GDM1 (cell line): Measurements from ENCODE around the gene SAPCD1.
A peak's percentile ranks its signal among the peaks of the same experiment; 100 is the strongest.
"Not testable (repeated sequence)": the region's sequence is repeated elsewhere in the genome, so short reads cannot be mapped to it uniquely, and the experiment has no call there.

Experiments used
- DNase-seq: peaks from one replicate; lab custom pipeline; 2025; lab: John Stamatoyannopoulos, UW

The SAPCD1 gene

DNA sequence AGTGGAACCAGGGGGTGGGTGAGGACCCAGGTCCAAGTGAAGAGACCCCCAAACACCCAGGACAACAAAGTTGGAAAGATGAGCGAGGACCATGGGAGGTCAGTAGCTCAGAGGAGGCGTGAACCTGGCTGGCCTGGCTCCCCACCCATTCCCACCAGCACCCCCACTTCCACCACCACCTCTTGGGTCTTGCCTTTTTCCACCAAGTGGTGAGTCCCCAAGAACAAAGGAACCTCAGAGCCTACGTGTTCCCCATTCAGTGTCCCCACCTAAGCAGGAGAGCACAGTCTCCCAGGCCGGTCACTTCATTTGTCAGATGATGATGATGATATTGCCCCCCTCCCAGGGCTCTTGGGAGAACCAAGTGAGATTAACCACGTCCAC lies 15.2 kb downstream of the SAPCD1 start:
- no peak for DNase-seq

DNA sequence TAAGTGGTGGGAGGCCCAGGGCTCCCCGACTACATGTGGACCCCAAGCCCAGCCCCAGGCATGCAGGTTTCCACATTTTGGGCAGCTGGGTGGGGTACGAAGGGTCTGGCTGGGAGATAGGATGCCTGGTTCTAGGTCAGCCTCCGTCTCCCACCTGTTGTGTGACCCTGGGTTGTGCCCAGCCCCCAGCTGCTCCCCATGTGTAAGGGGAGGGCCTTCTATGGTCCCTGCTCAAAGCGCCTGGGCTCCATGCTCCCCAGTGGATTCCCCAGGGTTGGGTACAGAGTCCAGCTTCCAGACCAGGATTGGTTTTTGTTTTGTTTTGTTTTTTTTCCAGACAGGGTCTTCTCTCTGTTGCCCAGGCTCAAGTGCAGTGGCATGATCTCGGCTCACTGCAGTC lies 15.7 kb downstream of the SAPCD1 start:
- DNase-seq, result no peak

DNA sequence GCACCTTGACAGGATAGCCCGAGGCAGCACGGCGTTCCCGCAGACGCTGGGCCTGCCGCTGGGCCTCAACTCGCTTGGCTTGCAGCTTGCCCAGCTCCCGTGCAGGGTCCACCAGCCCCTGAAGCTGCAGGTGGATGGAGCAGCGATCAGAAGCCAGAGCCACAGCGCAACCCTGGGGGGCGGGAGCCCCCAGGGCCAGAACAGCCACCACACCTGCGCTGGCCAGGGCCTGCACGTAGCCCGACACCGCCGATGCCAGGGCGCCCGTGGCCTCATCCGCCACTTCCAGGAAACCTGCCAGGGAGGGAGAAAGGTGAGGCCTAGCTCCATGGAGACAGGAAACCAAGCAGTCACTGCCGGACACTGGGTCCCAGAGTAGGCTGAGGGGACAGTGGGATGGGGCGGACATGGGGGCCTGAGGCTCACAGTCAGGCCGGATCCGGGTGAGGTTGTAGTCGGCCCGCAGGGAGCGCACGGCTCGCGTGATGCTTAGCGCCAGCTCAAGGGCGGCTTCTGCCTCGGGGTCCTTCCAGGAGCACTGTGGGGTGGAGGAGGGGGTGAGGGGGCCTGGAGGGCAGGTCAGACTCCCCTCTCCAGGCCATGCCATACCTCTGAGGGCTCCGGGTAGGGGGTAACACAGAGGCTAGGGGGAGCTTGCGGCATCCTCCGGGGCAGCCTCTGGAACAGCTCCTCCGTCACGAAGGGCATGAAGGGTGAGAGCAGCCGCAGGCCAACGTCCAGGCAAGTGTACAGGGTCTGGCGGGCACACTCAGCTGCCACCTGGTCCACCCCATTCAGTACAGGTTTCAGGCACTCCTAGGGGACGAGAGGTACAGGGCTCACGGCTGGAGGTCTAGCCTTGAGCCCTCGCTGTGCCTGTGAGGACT lies 16.8 kb downstream of the SAPCD1 start:
- no peak for DNase-seq

DNA sequence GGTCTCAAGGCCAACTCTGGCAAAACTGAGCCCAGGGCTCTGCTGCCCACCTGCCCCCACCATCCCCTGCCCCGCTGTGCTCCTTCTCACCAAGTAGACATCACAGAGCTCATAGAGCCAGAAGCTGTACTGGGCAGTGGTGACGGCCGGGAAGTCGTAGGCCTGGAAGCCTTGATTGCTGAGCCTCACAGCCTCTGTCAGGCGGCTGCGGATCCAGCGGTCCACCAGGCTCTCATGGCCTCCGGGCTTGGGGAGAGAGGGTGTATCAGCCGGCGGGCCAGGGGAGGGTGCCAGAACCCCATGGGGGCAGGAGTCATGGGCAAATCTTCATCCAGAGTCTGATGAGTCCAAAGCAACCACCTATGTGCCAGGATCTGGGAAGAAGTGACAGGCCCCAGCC lies 17.5 kb downstream of the SAPCD1 start:
- DNase-seq, result no peak

DNA sequence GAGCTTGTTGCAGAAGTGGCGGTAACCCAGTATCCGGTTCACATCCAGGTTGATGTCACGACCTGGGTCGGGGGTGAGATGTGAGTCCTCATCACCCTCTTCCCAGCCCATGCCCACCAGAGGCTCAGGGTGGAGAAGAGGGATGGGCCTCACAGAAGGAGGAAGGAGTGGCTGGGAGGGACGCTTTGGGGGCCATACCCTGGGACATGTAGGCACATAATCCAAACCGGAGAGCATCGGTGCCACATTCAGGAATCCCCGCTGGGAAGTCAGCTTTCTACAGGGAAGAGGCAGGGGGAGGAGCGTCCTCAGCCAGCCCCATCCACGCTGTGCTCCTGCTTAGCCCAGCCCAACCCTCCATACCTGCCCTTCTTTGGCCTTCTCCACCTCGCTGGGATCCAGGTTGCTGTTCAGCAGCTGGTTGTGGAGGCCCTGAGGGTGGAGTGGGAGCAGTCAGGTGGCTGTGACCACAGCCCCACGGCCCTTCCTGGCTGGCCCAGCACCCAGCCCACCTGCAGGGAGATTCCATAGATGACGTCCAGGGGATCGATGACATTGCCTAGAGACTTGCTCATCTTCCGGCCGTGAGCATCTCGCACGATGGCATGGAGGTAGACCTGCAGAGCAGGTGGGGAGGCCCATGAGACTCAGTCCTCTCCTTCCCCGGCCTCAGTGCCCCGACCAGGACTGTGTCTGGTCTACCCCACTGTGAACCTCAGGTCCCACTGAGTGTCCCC lies 18.2 kb downstream of the SAPCD1 start:
- DNase-seq, result no peak

DNA sequence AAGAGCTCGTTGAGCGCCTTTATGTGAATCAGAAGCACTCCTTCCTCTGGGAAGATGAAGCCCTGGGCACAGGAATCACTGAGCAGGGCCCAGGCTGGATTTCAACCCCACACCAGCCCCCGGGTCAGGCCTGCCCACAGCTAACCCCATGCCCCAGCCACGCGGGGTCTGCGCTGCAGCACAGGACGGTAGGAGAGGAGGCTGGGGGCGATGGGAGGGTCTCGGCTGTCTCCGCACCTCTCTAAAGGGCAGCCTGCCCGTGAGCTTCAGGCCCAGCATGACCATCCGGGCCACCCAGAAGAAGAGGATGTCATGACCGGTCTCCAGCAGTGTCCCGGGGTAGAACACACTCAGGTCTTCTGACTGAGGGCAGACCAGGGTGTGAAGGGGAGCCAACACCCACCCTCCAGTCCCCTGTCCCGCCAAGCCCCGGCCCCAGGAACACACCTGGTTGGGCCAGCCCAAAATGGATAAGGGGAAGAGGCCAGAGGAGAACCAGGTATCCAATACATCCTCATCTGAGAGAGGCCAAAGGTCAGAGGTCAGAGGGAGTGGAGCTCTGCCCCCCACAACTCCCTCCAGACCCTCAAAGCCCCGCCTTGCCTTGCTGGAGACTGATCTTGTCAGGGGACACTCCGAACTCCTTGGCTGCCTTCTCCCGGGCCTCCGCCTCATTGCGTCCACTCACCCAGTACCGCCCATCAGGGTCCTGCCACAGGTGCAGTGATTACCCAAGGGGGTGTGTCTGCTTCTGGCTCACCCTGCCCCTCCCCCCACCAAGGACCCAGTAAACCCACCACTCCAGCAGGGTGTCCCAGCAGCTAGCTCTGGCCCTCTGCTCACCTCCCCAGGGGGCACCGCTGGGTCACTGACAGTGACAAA lies 19.0 kb downstream of the SAPCD1 start:
- no peak for DNase-seq

DNA sequence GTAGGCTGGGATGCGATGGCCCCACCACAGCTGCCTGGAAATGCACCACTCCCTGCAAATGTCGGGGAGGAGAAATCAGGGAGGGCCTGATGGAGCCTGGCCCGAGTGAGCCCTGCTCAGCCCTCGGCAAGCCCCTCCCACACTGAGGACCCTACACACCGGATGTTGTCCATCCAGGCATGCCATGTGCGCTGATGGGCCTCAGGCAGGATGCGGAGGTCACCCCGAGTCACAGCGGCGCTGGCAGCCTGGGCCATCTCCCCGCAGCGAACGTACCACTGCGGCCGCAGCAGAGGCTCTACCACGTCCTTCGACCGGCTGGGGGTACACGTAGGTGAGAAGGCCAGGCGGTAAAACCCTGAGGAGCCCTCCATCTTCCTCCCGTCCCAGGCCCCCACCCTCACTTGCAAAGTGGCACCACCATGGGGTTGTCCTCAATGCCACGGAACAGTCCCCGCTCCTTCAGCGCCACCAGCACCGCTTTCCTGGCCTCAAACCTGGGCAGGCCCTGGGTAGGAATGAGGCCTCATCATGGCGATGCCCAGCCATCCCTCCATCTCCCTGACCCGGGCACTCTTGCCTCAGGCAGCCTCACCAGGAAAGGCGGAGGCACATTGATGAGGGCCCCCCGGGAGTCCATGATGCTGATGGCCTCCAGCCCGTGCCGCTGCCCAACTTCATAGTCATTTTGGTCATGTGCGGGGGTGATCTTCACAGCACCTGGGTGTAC lies 19.8 kb downstream of the SAPCD1 start:
- DNase-seq, result no peak

DNA sequence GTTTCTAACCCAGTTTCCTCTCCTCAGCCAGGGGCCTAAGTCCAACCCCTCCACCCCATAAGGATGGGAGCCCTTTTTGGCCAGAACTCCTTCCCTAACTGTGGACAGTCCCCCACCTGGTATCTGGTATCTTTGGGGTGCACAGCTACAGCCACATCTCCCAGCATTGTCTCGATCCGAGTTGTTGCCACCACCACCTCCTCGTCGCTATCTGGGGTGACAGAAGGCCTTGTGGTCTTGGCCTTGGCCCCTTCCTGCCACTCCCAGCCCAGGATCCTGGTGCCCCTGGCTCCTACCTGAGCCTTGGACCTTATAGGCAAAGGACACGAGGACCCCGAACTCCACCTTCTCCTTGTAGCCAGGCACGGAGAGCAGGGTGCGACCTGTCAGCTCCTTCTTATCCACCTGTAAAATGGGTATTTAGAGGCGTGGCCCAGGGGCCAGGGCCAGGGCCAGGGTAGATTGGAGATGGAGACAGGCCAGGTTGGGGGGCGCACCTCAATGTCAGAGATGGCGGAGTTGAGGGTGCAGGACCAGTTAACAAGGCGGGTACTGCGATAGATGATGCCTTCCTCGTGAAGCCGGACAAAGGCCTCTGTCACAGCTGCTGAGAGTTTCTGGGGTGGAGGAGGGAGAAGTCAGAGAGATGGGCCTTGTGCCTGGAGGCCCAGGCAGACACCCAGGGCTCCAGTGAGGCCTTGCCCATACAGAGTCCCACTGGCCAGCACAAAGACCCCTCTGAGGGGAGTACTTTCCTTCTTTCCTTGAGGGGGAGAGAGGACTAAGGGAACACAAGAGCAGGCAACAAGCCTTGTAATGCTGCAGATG lies 21.9 kb downstream of the SAPCD1 start:
- no peak for DNase-seq

DNA sequence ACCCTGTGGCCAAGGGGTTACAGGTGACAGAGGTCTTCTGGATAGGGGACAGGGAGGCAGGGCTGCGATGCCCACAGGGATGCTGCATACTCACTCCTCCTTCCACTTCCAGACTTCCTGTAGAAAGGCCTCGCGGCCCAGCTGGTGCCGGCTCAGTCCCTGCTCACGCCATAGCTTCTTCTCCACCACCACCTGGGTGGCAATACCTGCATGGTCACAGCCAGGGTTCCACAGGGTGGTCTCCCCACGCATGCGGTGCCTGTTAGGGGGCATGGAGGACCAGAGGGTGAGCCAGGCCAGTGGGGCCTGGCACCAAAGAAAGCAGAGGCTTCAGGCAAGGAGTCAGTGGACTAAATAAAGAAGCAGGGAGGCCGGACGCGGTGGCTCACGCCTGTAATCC lies 23.0 kb downstream of the SAPCD1 start:
- no peak for DNase-seq

DNA sequence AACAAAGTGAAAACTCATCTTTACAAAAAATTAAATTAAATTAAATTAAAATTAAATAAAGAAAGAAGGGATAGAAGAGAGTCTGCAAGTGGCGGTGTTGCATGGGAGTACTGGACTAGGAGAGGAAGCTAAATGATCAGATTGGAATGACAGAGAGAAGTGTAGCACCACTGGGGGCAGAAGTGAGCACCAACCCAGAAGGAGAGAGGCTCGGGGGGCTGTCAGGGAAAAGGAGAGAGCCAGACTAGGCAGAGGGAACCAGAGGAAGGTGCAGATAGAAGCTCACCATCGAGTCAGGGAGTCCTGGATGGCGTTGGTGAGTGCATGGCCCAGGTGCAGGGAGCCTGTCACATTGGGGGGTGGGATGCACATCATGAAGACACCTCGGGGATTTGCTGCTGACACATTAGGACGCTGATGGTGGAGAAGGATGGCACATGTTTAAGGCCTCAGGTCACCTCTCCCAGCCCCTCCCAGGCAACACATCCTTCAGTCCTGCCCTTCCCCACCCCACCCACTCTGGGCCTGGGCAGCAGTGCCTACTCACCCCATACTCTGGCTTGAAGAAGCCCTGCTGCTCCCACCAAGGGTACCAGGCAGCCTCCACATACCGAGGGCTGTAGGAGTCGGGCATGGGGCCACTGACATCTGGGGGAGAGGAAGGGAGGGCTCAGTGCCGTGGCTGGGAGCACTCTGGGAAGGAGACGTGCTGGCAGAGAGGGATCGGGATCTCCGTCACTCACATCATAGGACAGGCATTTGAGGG lies 29.1 kb downstream of the SAPCD1 start:
- peak; percentile 20 for DNase-seq

DNA sequence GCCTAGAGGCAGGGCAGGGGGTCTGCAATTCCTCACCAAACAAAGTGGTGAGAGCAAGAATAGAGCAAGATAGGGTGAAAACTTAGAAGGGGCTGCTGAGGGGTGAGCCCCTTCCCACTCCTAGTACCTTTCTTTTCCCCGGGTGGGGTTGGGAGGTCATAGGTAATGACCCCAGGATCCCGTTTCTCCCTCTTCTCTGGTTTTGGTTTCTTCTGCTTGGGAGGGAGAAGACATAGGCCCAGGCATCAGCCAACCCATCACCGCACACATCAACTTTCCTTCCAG lies 29.6 kb downstream of the SAPCD1 start:
- no peak for DNase-seq

DNA sequence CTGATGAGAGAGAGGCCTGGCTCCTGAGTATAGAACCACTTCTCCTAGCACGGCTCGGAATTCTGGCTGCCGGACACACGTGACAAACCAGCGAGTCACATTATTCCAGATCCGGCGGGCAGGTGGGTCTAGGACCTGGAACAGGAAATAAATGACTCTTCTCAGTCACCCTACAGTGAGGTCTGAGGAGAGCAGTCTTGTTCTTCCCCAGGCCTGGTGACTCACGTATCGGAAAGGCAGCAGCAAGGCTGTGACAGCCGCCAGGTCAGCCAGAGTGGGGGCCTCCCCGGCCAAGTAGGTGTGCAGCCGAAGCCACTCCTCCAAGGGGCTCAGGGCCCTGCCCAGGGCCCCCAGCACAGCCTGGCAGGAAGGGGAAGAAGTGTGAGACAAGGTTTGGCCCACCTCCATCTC lies 30.3 kb downstream of the SAPCD1 start:
- no peak for DNase-seq

DNA sequence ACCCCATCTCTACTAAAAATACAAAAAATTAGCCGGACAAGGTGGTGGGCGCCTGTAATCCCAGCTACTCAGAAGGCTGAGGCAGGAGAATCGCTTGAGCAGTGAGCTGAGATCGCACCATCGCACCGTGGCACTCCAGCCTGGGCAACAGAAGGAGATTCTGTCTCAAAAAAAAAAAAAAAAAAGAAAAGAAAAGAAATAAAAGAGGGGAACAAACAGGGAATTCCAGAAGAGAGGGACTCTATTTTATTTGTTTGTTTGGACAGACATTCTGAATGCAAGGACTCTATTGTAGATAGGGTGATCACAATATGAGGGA lies 31.4 kb downstream of the SAPCD1 start:
- not testable (repeated sequence) for DNase-seq

DNA sequence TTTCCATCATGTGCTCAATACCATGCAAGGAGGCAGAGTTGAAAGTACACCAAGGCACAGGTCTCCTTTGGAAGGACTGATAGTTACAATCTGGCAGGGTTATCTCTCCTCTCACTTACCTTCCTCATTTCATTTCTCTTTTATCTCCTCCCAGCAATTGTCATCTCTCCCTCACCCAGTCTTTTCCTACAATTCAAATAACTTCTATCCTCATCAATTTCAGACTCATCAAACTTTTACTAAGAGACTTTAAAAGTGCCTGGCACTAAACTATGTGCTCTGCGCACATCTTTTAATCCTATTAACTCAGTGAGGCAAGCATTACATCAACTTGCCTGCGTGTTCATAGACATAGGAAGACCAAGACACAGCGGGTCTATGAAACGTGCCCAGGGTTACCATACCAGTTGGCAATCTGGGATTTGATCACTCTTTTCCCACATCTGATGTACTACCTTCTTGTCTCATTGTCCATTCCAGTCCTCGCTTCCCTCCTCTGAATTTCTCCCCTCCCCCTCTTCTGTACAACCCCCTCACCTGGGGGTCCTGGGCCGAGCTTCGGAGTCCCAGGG lies 31.9 kb downstream of the SAPCD1 start:
- no peak for DNase-seq

DNA sequence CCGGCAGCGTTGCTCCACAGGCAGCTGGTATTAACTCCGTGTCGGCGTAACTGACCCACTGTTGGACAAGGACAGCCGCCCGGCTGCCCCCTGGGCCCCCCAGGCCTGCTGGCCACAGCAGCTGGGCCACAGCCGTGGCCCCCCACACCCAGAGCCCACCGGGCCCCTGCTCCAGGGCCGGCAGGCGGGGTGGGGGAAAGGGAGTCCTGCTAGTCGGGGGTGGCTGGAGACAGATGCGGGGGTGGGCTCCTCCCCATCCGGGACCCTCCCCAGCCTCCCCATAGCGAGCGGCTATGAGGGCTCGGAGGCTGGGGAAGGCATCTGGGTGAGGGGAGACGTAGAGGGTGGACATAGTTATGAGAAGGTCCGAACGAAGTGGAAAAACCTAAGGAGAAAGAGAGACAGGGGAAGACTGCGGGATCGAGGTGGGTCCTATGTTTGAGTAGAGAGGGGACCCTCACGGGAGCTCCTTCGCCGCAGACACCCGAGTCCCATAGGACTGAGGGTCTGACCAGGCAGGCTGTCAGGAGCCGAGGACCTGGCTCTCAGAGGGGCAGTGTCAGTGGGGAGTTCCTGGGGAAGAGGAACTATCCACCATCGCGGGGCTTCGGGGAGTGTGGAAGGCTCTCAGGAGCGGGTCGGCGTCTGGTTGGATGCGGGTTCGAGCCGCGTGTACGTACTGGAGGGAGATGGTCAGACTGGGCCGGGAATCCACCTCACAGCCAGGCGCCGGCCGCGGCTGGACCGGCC lies 32.6 kb downstream of the SAPCD1 start:
- DNase-seq, result peak; percentile 60

DNA sequence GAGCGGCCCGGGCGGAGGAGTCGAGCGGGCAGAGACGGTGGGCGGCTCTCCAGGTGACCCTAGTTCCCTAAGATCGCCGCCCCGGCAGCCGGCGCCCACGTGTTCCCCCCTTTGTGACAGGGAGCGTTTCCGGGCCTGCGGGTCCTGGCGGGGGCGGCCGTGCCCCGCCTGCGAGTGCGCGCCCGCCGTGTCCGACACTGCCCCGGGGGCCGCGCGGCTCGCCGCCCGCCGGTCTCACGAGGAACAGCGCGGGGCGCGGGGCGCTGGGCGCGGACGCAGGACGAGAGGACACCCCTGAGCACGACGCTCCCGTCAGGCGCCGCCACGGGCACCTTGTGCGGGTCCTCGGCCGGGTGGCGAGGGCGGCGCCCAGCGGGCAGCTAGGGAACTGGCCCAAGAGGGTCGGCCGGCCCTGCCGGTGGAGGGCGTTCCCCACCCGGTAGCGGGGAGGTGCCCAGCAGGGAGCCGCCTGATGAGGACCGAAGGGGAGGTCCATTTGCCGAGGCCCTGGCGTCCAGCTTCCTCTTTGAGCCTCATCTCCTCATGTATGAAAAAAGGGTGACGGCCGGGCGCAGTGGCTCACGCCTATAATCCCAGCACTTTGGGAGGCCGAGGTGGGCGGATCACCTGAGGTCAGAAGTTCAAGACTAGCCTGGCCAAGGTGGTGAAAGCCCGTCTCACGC lies 33.3 kb downstream of the SAPCD1 start, which contains the start of gene VARS1:
Gene VARS1 (minus strand): TSS at position 137 of the 683 bp plus-strand sequence. CDS start 535 bp downstream, outside the sequence.
- peak; percentile 86 for DNase-seq

DNA sequence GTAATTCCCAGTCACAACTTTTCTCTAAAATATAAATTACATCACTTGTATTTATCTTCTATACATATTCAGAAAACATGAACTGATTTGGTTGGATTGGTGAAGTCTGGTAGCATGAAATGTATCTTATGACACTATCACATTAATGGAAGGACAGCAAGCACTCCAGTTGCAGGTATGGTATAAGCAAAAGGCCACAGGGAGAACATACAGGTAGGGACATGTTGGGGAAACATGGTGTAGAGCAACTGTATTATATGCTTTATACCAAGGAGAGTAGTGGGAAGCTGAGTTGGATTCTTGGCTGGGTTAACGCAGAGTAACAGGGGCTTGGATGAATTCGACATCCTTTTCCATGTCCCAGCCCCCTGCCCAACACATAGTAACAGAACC lies 34.5 kb downstream of the SAPCD1 start:
- no peak for DNase-seq

DNA sequence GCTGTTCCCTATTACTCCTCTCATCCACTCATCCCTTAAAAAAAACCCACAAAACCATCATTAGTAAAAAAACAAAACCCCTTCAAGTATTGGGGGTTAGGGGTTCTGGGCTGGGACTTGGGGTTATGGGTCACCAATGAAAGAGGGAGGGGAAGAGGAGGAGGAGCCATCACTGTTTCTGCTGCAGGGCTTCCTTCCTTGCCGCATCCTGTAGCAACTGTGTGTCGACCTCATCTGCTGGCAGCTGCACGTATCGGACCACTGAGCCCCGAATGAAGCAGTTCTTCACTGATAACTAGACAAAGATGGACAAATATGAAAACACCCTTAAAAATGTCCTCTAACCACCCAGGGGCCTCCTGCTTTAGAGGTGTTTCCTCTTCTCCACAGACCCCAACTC lies 35.1 kb downstream of the SAPCD1 start:
- DNase-seq, result peak; percentile 20

DNA sequence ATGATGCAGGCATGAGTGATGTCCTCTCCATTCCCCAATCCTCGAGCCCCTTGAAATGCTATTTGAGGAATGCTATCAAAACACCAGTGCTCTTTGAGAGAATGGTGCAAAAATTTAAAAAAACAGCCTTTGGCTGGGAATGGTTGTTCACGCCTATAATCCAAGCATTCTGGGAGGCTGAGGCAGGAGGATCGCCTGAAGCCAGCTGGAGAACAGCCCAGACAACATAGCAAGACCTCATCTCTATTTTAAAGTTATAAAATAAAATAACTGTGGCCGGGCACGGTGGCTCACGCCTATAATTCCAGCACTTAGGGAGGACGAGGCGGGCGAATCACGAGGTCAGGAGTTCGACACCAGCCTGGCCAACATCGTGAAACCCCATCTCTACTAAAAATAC lies 37.3 kb downstream of the SAPCD1 start:
- DNase-seq, result no peak
